AG04450 (cell line): ENCODE data around the gene GLE1. TPM values are rescaled to one million over a fixed set of nuclear protein-coding genes. Genes with fewer than 3 reads are reported as not detected.
A peak's percentile ranks its signal among the peaks of the same experiment; 100 is the strongest.

ENCODE experiments used
- CTCF ChIA-PET: fragments of 300-600, 350-600 bp; formaldehyde crosslinking; extraction: SDS; loops from one replicate; lab custom pipeline; 2022; ENCODE audit warnings: antibody characterized with exemption, inconsistent platforms; lab: Charles Lee
- POLR2A ChIA-PET: fragments of 350-600 bp; formaldehyde crosslinking; extraction: SDS; loops from one replicate; lab custom pipeline; 2021; ENCODE audit warnings: antibody characterized with exemption, inconsistent platforms; lab: Yijun Ruan, JAX
- DNase-seq: peaks from one replicate; pipeline ENCODE4 v3.0.0-alpha.2; 2011; ENCODE audit warnings: low read depth, low spot score
- H3K27ac ChIP-seq: one replicate; pipeline ENCODE4 v1.5.1; 2012; ENCODE audit warnings: low read depth, low read length, control low read depth
- H3K27me3 ChIP-seq: one replicate; pipeline ENCODE4 v1.6.0; 2012; ENCODE audit warnings: low read length; ENCODE audit not compliant: control insufficient read depth, insufficient read depth
- H3K4me3 ChIP-seq: 2 replicates; pipeline ENCODE4 v1.5.1; 2011; ENCODE audit warnings: mild to moderate bottlenecking, low read depth, low read length, control low read depth
- H3K9me3 ChIP-seq: 2 replicates; pipeline ENCODE4 v1.5.1; 2012; ENCODE audit warnings: low read length; ENCODE audit not compliant: control insufficient read depth, insufficient read depth
- CTCF ChIP-seq: IDR thresholded peaks from 2 replicates; pipeline ENCODE4 v1.5.1; 2011; ENCODE audit warnings: low read depth, low read length, control low read depth, inconsistent platforms
- polyA plus RNA-seq: library from polyadenylated mRNA; depleted of rRNA; stranded (reverse); fragments of >200 nt; gene quantifications from 2 replicates; pipeline ENCODE4 v1.2.3, GENCODE V29; 2011

GLE1 gene
- polyA plus RNA-seq, 1 experiment: 27.3 TPM

DNA sequence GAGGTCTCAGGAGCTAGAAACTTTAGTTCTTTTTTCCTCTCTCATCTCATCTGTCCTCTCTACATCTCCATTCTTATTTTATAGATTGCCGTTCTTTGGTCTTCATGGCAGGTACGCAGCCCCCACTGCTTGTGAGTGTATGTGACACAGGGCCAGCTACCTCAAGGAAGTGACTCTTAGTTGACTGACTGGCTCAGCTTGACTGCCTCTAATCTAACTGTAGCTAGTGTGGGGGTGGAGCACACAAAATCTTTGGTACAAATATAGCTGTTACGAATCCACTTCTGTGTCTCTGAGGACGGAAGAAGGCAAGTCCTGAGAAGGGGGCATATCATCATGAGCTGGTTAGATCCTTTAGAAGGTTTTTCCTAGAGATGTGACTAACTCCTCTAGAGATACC, 28.1 kb downstream of the GLE1 start:
- ChIA-PET POLR2A (interaction anchor here (0.7 kb wide), 1 partner anchor 19 kb away, joined by 3 read pairs; no protein-coding TSS in a partner anchor), CTCF (no interaction called here)
- no peak for TF ChIP-seq CTCF
- Histone ChIP-seq H3K27ac (no peak overlapping the region), H3K27me3 (no peaks in the 10 kb centered on the region), H3K9me3 (no peaks in the 10 kb centered on the region), H3K4me3 (no peak overlapping the region)
- DNase-seq: no peak

DNA sequence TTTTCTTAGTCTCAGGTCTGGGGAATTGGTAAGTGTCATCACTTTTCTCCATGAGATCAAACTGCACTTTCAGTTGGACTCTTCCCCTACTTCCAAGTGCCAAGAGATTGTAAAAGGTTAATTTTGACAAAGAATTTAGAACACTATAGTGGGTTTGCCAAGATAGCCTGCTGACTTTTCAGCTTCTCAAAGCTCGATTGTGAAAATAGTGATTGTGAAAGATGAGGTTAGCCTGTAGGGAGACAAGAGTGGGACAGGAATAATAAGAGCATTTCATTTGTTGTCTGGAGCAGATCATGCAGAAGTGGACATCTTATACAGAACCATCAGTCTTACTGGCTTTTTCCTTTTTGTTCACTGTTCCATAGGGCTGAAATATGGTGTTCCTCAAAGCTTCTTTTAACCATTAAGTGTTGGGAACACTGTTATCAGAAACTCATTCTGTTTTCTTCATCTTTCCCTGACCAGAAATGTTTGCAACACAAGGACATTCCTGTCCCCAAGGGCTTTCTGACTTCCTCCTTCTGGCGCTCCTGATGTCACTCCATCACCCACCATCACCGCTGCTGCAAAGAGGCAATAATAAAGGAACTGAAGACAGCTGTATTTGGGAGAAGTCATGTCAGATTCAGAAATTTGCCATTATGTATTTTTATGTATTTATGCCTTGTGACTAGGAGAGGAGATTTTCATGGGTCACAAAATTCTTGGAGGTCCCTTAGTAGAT, 36.3 kb downstream of the GLE1 start:
- H3K9me3 ChIP-seq: no peaks in the 10 kb centered on the region
- DNase-seq: no peak
- CTCF ChIA-PET: interaction anchor here (0.6 kb wide), 1 partner anchor 246 kb away, joined by 7 read pairs; no protein-coding TSS in a partner anchor
- no peaks in the 10 kb centered on the region for H3K27me3 ChIP-seq
- POLR2A ChIA-PET: no interaction called here
- no peak overlapping the region for H3K4me3 ChIP-seq
- TF ChIP-seq CTCF: no peak
- no peak overlapping the region for H3K27ac ChIP-seq

DNA sequence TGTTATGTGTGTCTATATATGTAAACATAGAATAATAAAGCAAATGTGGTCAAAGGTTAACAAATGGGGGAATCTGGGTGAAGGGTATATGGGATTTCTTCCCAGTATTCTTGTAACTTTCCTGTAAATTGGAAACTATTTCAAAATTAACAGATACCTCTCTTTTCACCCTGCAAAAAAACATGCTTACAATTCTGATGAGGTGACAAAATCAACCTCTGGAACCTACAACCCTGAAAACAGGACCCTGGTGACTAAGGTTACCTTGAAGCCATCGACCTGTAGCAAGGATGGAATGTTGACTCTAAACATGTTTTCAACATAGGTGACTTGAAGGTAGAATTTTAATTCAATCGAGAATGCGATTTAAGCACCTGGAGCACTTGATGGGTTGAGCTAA, 42.0 kb downstream of the GLE1 start:
- CTCF ChIA-PET: no interaction called here

DNA sequence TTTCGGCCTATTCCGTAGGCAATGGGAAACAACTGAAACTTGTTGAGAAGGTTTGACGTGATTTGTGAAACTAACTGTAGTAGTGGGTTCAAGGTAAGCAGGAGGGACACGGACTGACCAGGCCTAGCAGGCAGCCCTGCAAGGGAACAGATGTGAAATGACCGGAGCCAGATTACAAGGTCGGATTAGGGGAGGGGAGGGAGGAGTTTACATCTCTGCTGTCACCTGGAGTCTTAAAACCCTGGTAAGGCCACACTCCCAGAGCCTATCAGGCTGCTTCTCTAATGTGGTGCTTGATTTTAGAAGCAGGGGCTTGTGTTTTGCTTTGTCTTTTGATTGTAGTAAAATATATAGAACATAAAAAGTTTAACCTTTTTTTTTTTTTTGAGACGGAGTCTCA, 44.4 kb downstream of the GLE1 start:
- H3K9me3 ChIP-seq: no peaks in the 10 kb centered on the region
- DNase-seq: no peak
- ChIA-PET POLR2A (interaction anchor here (0.7 kb wide), 1 partner anchor 15 kb away, joined by 7 read pairs; no protein-coding TSS in a partner anchor), CTCF (no interaction called here)
- H3K4me3 ChIP-seq: no peak overlapping the region
- H3K27ac ChIP-seq: no peak overlapping the region
- no peaks in the 10 kb centered on the region for H3K27me3 ChIP-seq
- TF ChIP-seq CTCF: no peak

More for the DNA sequence above, 42.0 kb downstream of the GLE1 start:
- Histone ChIP-seq H3K4me3 (no peak overlapping the region), H3K27ac (no peak overlapping the region), H3K27me3 (no peaks in the 10 kb centered on the region), H3K9me3 (no peaks in the 10 kb centered on the region)
- DNase-seq: no peak
- TF ChIP-seq CTCF: no peak
- POLR2A ChIA-PET: no interaction called here

GRCh38 chr9:128550226-128550625, 45.7 kb downstream of the GLE1 start:
- no peak for DNase-seq
- no peaks in the 10 kb centered on the region for H3K9me3 ChIP-seq
- no peaks in the 10 kb centered on the region for H3K27me3 ChIP-seq
- peak overlapping the region; percentile 55 for H3K27ac ChIP-seq
- no peak for TF ChIP-seq CTCF
- no peak overlapping the region for H3K4me3 ChIP-seq
- POLR2A ChIA-PET: interaction anchor here (1.3 to 1.8 kb wide), 3 partner anchors 9 to 173 kb away, joined by 3 to 4 read pairs (median 3); no protein-coding TSS in a partner anchor
- CTCF ChIA-PET: interaction anchor here (1.0 to 1.1 kb wide), 3 partner anchors 112 to 209 kb away, joined by 3 to 4 read pairs (median 3); partner anchors contain the start of gene PKN3
